Measurements from ENCODE around the gene UBE2C. TPM values are rescaled to one million over a fixed set of nuclear protein-coding genes. Genes with fewer than 3 reads are reported as not detected.

Gene UBE2C
- total and polyA plus RNA-seq, 5 donors = 0.25 to 2.1 (median 1.3) TPM; not detected in 1

- DNase-seq = peak; percentile 80 to 94 (median 92)
- Histone ChIP-seq H3K9me3 (ENCODE audit: control insufficient read depth, low read length) (no peaks in the 10 kb centered on the region), H3K27ac (ENCODE audit: low read length) (peak overlapping the region; percentile 85), H3K27me3 (ENCODE audit: control insufficient read depth, insufficient read depth) (no peaks in the 10 kb centered on the region), H3K4me1 (ENCODE audit: control insufficient read depth, insufficient read depth, low read length) (peaks cover 4% of the 10 kb centered on the region), H3K4me3 (ENCODE audit: low read length) (peak overlapping the region; percentile 50)
- WGBS = 2% methylated on average over 71 of the region's 71 CpGs
- ATAC-seq = peak; percentile 88 to 89
- intact Hi-C loops (cut with DNase I) = loop anchor here in 1 of 4 donors (10.0 kb wide), 1 partner anchor 101 kb away; the partner anchor contains the start of gene PCIF1
These were observed 21.7 kb downstream of the UBE2C start for GRCh38 chr20:45833883-45834796.

GRCh38 chr20:45834797-45835161 is 22.3 kb downstream of the UBE2C start:
- DNase-seq = peak; percentile 36 to 72 (median 61)
- ATAC-seq = no peak

GRCh38 chr20:45835329-45835765 is 22.9 kb downstream of the UBE2C start:
- H3K4me1 ChIP-seq (ENCODE audit: control insufficient read depth, insufficient read depth, low read length) = peaks cover 4% of the 10 kb centered on the region
- 44% methylated on average over 3 of the region's 3 CpGs for WGBS

More at GRCh38 chr20:45834797-45835161, 22.3 kb downstream of the UBE2C start:
- intact Hi-C loops (cut with DNase I) = loop anchor here in 1 of 4 donors (10.0 kb wide), 1 partner anchor 100 kb away; the partner anchor contains the start of gene PCIF1
- peak overlapping the region; percentile 85 for H3K27ac ChIP-seq (ENCODE audit: low read length)
- no peaks in the 10 kb centered on the region for H3K9me3 ChIP-seq (ENCODE audit: control insufficient read depth, low read length)
- WGBS = 51% methylated on average over 14 of the region's 14 CpGs
- H3K4me3 ChIP-seq (ENCODE audit: low read length) = peak overlapping the region; percentile 50
- H3K27me3 ChIP-seq (ENCODE audit: control insufficient read depth, insufficient read depth) = no peaks in the 10 kb centered on the region
- H3K4me1 ChIP-seq (ENCODE audit: control insufficient read depth, insufficient read depth, low read length) = peaks cover 4% of the 10 kb centered on the region

GRCh38 chr20:45835825-45836224 is 23.4 kb downstream of the UBE2C start:
- 74% methylated on average over 5 of the region's 5 CpGs for WGBS
- DNase-seq (peak; percentile 83 to 87 (median 85)), ATAC-seq (peak; percentile 38 to 48)
- Histone ChIP-seq H3K27me3 (ENCODE audit: control insufficient read depth, insufficient read depth) (no peaks in the 10 kb centered on the region), H3K27ac (ENCODE audit: low read length) (peak overlapping the region; percentile 85), H3K4me3 (ENCODE audit: low read length) (peak overlapping the region; percentile 50), H3K4me1 (ENCODE audit: control insufficient read depth, insufficient read depth, low read length) (peaks cover 4% of the 10 kb centered on the region), H3K9me3 (ENCODE audit: control insufficient read depth, low read length) (no peaks in the 10 kb centered on the region)
- intact Hi-C loops (cut with DNase I) = loop anchor here in 1 of 4 donors (10.0 kb wide), 1 partner anchor 99 kb away; the partner anchor contains the start of gene PCIF1

More at GRCh38 chr20:45835329-45835765, 22.9 kb downstream of the UBE2C start:
- ATAC-seq (no peak), DNase-seq (no peak)
- peak overlapping the region; percentile 50 for H3K4me3 ChIP-seq (ENCODE audit: low read length)
- intact Hi-C loops (cut with DNase I) = loop anchor here in 1 of 4 donors (10.0 kb wide), 1 partner anchor 99 kb away; the partner anchor contains the start of gene PCIF1
- no peaks in the 10 kb centered on the region for H3K9me3 ChIP-seq (ENCODE audit: control insufficient read depth, low read length)
- H3K27me3 ChIP-seq (ENCODE audit: control insufficient read depth, insufficient read depth) = no peaks in the 10 kb centered on the region
- peak overlapping the region; percentile 85 for H3K27ac ChIP-seq (ENCODE audit: low read length)

GRCh38 chr20:45836841-45837240 is 24.4 kb downstream of the UBE2C start:
- Histone ChIP-seq H3K9me3 (ENCODE audit: control insufficient read depth, low read length) (no peaks in the 10 kb centered on the region), H3K4me1 (ENCODE audit: control insufficient read depth, insufficient read depth, low read length) (peaks cover 4% of the 10 kb centered on the region), H3K4me3 (ENCODE audit: low read length) (no peak overlapping the region), H3K27ac (ENCODE audit: low read length) (peak overlapping the region; percentile 44), H3K27me3 (ENCODE audit: control insufficient read depth, insufficient read depth) (no peaks in the 10 kb centered on the region)
- intact Hi-C loops (cut with DNase I) = loop anchor here in 1 of 4 donors (10.0 kb wide), 1 partner anchor 98 kb away; the partner anchor contains the start of gene PCIF1
- WGBS = 14% methylated on average over 1 of the region's 1 CpG
- DNase-seq = no peak
- ATAC-seq = no peak

- DNase-seq = peak in 2 of 3 donors; percentile 26 to 61
- peak in 1 of 2 donors; percentile 3 for ATAC-seq
- intact Hi-C loops (cut with DNase I) = no loop called here
- H3K4me3 ChIP-seq (ENCODE audit: low read length) = no peak overlapping the region
- WGBS = 88% methylated on average over 25 of the region's 25 CpGs
- no peaks in the 10 kb centered on the region for H3K9me3 ChIP-seq (ENCODE audit: control insufficient read depth, low read length)
- H3K4me1 ChIP-seq (ENCODE audit: control insufficient read depth, insufficient read depth, low read length) = peaks cover 4% of the 10 kb centered on the region
- H3K27ac ChIP-seq (ENCODE audit: low read length) = no peak overlapping the region
- H3K27me3 ChIP-seq (ENCODE audit: control insufficient read depth, insufficient read depth) = no peaks in the 10 kb centered on the region
These were observed 28.3 kb downstream of the UBE2C start for GRCh38 chr20:45840700-45841198.

GRCh38 chr20:45841407-45842129 is 29.1 kb downstream of the UBE2C start:
- Histone ChIP-seq H3K27ac (ENCODE audit: low read length) (no peak overlapping the region), H3K27me3 (ENCODE audit: control insufficient read depth, insufficient read depth) (no peaks in the 10 kb centered on the region), H3K4me3 (ENCODE audit: low read length) (no peak overlapping the region), H3K4me1 (ENCODE audit: control insufficient read depth, insufficient read depth, low read length) (peaks cover 4% of the 10 kb centered on the region), H3K9me3 (ENCODE audit: control insufficient read depth, low read length) (no peaks in the 10 kb centered on the region)
- ATAC-seq = peak; percentile 27 to 28
- 88% methylated on average over 10 of the region's 10 CpGs for WGBS
- intact Hi-C loops (cut with DNase I) = no loop called here
- peak in 1 of 3 donors; percentile 56 for DNase-seq

- Histone ChIP-seq H3K27me3 (ENCODE audit: control insufficient read depth, insufficient read depth) (no peaks in the 10 kb centered on the region), H3K4me1 (ENCODE audit: control insufficient read depth, insufficient read depth, low read length) (peaks cover 4% of the 10 kb centered on the region), H3K27ac (ENCODE audit: low read length) (peak overlapping the region; percentile 43), H3K9me3 (ENCODE audit: control insufficient read depth, low read length) (no peaks in the 10 kb centered on the region), H3K4me3 (ENCODE audit: low read length) (no peak overlapping the region)
- intact Hi-C loops (cut with DNase I) = no loop called here
- 32% methylated on average over 5 of the region's 5 CpGs for WGBS
- ATAC-seq (peak; percentile 24 to 27), DNase-seq (peak in 1 of 3 donors; percentile 29)
These were observed 29.8 kb downstream of the UBE2C start for GRCh38 chr20:45842169-45842812.

- H3K9me3 ChIP-seq (ENCODE audit: control insufficient read depth, low read length) = no peaks in the 10 kb centered on the region
- no peak overlapping the region for H3K27ac ChIP-seq (ENCODE audit: low read length)
- no peaks in the 10 kb centered on the region for H3K27me3 ChIP-seq (ENCODE audit: control insufficient read depth, insufficient read depth)
- WGBS = 93% methylated on average over 14 of the region's 14 CpGs
- intact Hi-C loops (cut with DNase I) = no loop called here
- DNase-seq (peak in 1 of 3 donors; percentile 48), ATAC-seq (peak in 1 of 2 donors; percentile 21)
- H3K4me3 ChIP-seq (ENCODE audit: low read length) = no peak overlapping the region
- peaks cover 4% of the 10 kb centered on the region for H3K4me1 ChIP-seq (ENCODE audit: control insufficient read depth, insufficient read depth, low read length)
These were observed 31.1 kb downstream of the UBE2C start for GRCh38 chr20:45843506-45843905.

- intact Hi-C loops (cut with DNase I) = no loop called here
- H3K4me1 ChIP-seq (ENCODE audit: control insufficient read depth, insufficient read depth, low read length) = peaks cover 4% of the 10 kb centered on the region
- ATAC-seq (no peak), DNase-seq (no peak)
- no peaks in the 10 kb centered on the region for H3K27me3 ChIP-seq (ENCODE audit: control insufficient read depth, insufficient read depth)
- no peaks in the 10 kb centered on the region for H3K9me3 ChIP-seq (ENCODE audit: control insufficient read depth, low read length)
- no peak overlapping the region for H3K27ac ChIP-seq (ENCODE audit: low read length)
- no peak overlapping the region for H3K4me3 ChIP-seq (ENCODE audit: low read length)
These were observed 33.0 kb downstream of the UBE2C start for GRCh38 chr20:45845452-45845851.

Data from right cardiac atrium (tissue), 5 donors.